ENCODE data around the gene CASQ2.

- TF ChIP-seq CTCF (IDR thresholded peaks at IDR 0.05) (no peak), EZH2 (IDR thresholded peaks at IDR 0.05; ENCODE audit: borderline replicate concordance, insufficient read depth, low read depth, low read length, poor library complexity, severe bottlenecking) (no peak)
Measured at GRCh38 chr1:115790356-115790755, 21.8 kb upstream of the CASQ2 start.
